AG04450 (cell line): ENCODE data around the gene ZNF146. TPM values are rescaled to one million over a fixed set of nuclear protein-coding genes. Genes with fewer than 3 reads are reported as not detected.
A peak's percentile ranks its signal among the peaks of the same experiment; 100 is the strongest.

Experiments
- CTCF ChIA-PET: fragments of 300-600, 350-600 bp; formaldehyde crosslinking; extraction: SDS; loops from one replicate; lab custom pipeline; 2022; ENCODE audit warnings: antibody characterized with exemption, inconsistent platforms; lab: Charles Lee
- POLR2A ChIA-PET: fragments of 350-600 bp; formaldehyde crosslinking; extraction: SDS; loops from one replicate; lab custom pipeline; 2021; ENCODE audit warnings: antibody characterized with exemption, inconsistent platforms; lab: Yijun Ruan, JAX
- DNase-seq: peaks from one replicate; pipeline ENCODE4 v3.0.0-alpha.2; 2011; ENCODE audit warnings: low read depth, low spot score
- H3K27ac ChIP-seq: one replicate; pipeline ENCODE4 v1.5.1; 2012; ENCODE audit warnings: low read depth, low read length, control low read depth
- H3K27me3 ChIP-seq: one replicate; pipeline ENCODE4 v1.6.0; 2012; ENCODE audit warnings: low read length; ENCODE audit not compliant: control insufficient read depth, insufficient read depth
- H3K4me3 ChIP-seq: 2 replicates; pipeline ENCODE4 v1.5.1; 2011; ENCODE audit warnings: mild to moderate bottlenecking, low read depth, low read length, control low read depth
- H3K9me3 ChIP-seq: 2 replicates; pipeline ENCODE4 v1.5.1; 2012; ENCODE audit warnings: low read length; ENCODE audit not compliant: control insufficient read depth, insufficient read depth
- polyA plus RNA-seq: library from polyadenylated mRNA; depleted of rRNA; stranded (reverse); fragments of >200 nt; gene quantifications from 2 replicates; pipeline ENCODE4 v1.2.3, GENCODE V29; 2011
- TF ChIP-seq, protein P1 (sequence below): IDR thresholded peaks from 2 replicates; pipeline ENCODE4 v1.5.1; 2011; ENCODE audit warnings: low read depth, low read length, control low read depth, inconsistent platforms

The ZNF146 gene
- polyA plus RNA-seq, 1 experiment = 107 TPM

DNA sequence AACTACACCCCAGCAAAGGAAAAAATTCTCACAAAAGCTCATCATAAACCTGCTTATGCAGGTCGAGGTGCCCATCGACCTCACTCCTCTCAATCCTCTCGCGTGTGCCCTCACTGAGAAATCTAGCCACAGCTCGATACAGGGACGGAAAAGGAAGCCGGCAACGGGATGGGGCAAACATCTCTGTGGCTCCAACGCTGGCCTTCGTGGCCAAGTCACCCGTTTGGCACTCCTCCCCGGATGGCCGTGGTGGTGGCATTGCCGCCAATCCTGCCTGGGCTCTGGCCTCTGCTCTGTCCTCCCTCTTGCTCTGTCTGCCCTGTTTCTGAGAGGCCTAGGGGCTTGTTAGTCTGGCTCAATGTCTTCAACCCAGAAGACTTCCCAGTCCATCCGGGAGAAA, 41.2 kb downstream of the ZNF146 start:
- TF ChIP-seq, protein P1, sequence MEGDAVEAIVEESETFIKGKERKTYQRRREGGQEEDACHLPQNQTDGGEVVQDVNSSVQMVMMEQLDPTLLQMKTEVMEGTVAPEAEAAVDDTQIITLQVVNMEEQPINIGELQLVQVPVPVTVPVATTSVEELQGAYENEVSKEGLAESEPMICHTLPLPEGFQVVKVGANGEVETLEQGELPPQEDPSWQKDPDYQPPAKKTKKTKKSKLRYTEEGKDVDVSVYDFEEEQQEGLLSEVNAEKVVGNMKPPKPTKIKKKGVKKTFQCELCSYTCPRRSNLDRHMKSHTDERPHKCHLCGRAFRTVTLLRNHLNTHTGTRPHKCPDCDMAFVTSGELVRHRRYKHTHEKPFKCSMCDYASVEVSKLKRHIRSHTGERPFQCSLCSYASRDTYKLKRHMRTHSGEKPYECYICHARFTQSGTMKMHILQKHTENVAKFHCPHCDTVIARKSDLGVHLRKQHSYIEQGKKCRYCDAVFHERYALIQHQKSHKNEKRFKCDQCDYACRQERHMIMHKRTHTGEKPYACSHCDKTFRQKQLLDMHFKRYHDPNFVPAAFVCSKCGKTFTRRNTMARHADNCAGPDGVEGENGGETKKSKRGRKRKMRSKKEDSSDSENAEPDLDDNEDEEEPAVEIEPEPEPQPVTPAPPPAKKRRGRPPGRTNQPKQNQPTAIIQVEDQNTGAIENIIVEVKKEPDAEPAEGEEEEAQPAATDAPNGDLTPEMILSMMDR = no peak
- H3K27me3 ChIP-seq = no peaks in the 10 kb centered on the region
- H3K9me3 ChIP-seq = peaks cover 48% of the 10 kb centered on the region
- ChIA-PET CTCF (no interaction called here), POLR2A (no interaction called here)
- DNase-seq = no peak
- no peak overlapping the region for H3K4me3 ChIP-seq
- H3K27ac ChIP-seq = no peak overlapping the region

DNA sequence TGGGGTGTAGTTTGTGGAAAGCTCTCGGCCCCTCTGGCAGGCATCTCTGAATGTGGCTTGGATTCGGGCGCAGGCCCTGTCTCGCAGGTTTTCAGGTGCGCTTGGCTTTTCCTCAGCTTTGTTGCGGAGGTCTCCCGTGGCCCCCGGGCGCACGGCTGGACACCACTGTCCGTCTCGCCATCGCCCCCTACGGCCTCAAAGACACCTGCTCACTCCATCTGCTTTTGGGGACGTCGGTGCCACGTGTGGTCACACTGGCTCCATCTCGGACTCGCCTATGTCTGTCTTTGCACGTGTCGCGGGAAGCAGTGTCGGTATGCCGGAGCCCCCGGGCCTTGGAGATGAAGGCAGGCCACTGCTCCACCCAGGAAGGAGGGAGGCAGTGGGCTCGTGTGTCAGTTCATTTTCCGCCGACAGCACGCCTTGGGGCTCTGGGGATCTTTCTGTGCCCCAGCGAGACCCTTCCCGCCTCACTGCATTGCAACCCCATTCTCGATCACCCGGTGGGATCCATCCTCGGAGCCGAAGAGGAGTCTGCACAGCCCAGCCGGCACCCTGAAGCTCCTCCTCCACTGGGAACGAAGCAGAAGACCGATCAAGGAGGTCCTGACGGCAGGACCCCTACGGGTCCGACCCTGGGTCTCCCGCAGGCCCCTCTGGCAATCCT, 42.1 kb downstream of the ZNF146 start:
- CTCF ChIA-PET = no interaction called here
- Histone ChIP-seq H3K4me3 (peak overlapping the region; percentile 25; the same call in 1 of the 2 replicates), H3K27ac (no peak overlapping the region), H3K27me3 (no peaks in the 10 kb centered on the region), H3K9me3 (peaks cover 48% of the 10 kb centered on the region)
- TF ChIP-seq, protein P1 = no peak
- POLR2A ChIA-PET = no interaction called here
- DNase-seq = no peak

- Histone ChIP-seq H3K27me3 (no peaks in the 10 kb centered on the region), H3K27ac (no peak overlapping the region), H3K4me3 (peak overlapping the region; percentile 25; the same call in 1 of the 2 replicates), H3K9me3 (peaks cover 48% of the 10 kb centered on the region)
- TF ChIP-seq, protein P1 = no peak
- DNase-seq = no peak
- ChIA-PET CTCF (no interaction called here), POLR2A (no interaction called here)
Observed at GRCh38 chr19:36257520-36257876, 42.6 kb downstream of the ZNF146 start.

GRCh38 chr19:36258028-36258875, 43.3 kb downstream of the ZNF146 start:
- TF ChIP-seq, protein P1 = no peak
- ChIA-PET CTCF (no interaction called here), POLR2A (no interaction called here)
- no peak for DNase-seq
- H3K9me3 ChIP-seq = peaks cover 48% of the 10 kb centered on the region
- no peak overlapping the region for H3K27ac ChIP-seq
- H3K27me3 ChIP-seq = no peaks in the 10 kb centered on the region
- no peak overlapping the region for H3K4me3 ChIP-seq

DNA sequence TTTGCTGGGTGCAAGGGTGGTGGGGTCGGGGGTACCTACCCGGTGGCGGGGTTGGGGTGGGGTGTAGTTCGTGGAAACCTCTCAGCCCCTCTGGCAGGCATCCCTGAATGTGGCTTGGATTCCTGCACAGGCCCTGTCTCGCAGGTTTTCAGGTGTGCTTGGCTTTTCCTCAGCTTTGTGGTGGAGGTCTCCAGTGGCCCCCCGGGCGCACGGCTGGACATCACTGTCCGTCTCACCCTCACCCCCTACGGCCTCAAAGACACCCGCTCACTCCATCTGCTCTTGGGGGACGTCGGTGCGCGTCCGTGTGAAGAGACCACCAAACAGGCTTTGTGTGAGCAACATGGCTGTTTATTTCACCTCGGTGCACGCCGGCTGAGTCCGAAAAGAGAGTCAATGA, 44.3 kb downstream of the ZNF146 start:
- TF ChIP-seq, protein P1 = no peak
- ChIA-PET POLR2A (no interaction called here), CTCF (no interaction called here)
- H3K4me3 ChIP-seq = no peak overlapping the region
- peaks cover 48% of the 10 kb centered on the region for H3K9me3 ChIP-seq
- H3K27me3 ChIP-seq = no peaks in the 10 kb centered on the region
- no peak overlapping the region for H3K27ac ChIP-seq
- no peak for DNase-seq
